Measurements from ENCODE around the gene GLOD4. TPM values are rescaled to one million over a fixed set of nuclear protein-coding genes. Genes with fewer than 3 reads are reported as not detected.
"Not testable (repeated sequence)": the region's sequence is repeated elsewhere in the genome, so short reads cannot be mapped to it uniquely, and the experiment has no call there.

The GLOD4 gene
- total RNA-seq, 1 donor = 40.2 TPM

GRCh38 chr17:796609-797008 lies 14.5 kb upstream of the GLOD4 start:
- DNase-seq (ENCODE audit: low read depth) = no peak
- no peak for TF ChIP-seq CTCF (IDR thresholded peaks at IDR 0.05; ENCODE audit: insufficient read depth, low read depth, low read length)
- no peak overlapping the region for H3K4me3 ChIP-seq (ENCODE audit: low read depth, low read length)

- TF ChIP-seq CTCF (IDR thresholded peaks at IDR 0.05; ENCODE audit: insufficient read depth, low read depth, low read length) = no peak
Observed at GRCh38 chr17:795721-796120, 13.6 kb upstream of the GLOD4 start.

GRCh38 chr17:795276-795675 lies 13.2 kb upstream of the GLOD4 start:
- DNase-seq (ENCODE audit: low read depth) = no peak
- no peak overlapping the region for H3K4me3 ChIP-seq (ENCODE audit: low read depth, low read length)
- no peak for TF ChIP-seq CTCF (IDR thresholded peaks at IDR 0.05; ENCODE audit: insufficient read depth, low read depth, low read length)

More at GRCh38 chr17:795721-796120, 13.6 kb upstream of the GLOD4 start:
- DNase-seq (ENCODE audit: low read depth) = no peak
- no peak overlapping the region for H3K4me3 ChIP-seq (ENCODE audit: low read depth, low read length)

- peak; percentile 78 for TF ChIP-seq CTCF (IDR thresholded peaks at IDR 0.05; ENCODE audit: insufficient read depth, low read depth, low read length)
- H3K4me3 ChIP-seq (ENCODE audit: low read depth, low read length) = no peak overlapping the region
- DNase-seq (ENCODE audit: low read depth) = peak; percentile 81
Observed at GRCh38 chr17:794876-795275, 12.8 kb upstream of the GLOD4 start.

GRCh38 chr17:792277-792676 lies 10.2 kb upstream of the GLOD4 start:
- TF ChIP-seq CTCF (IDR thresholded peaks at IDR 0.05; ENCODE audit: insufficient read depth, low read depth, low read length) = no peak
- no peak overlapping the region for H3K4me3 ChIP-seq (ENCODE audit: low read depth, low read length)
- no peak for DNase-seq (ENCODE audit: low read depth)

- no peak overlapping the region for H3K4me3 ChIP-seq (ENCODE audit: low read depth, low read length)
- TF ChIP-seq CTCF (IDR thresholded peaks at IDR 0.05; ENCODE audit: insufficient read depth, low read depth, low read length) = no peak
- no peak for DNase-seq (ENCODE audit: low read depth)
Observed at GRCh38 chr17:791829-792228, 9.7 kb upstream of the GLOD4 start.

GRCh38 chr17:790874-791247 lies 8.8 kb upstream of the GLOD4 start:
- DNase-seq (ENCODE audit: low read depth) = peak; percentile 48
- H3K4me3 ChIP-seq (ENCODE audit: low read depth, low read length) = not testable (repeated sequence)

- peak; percentile 84 for DNase-seq (ENCODE audit: low read depth)
- not testable (repeated sequence) for H3K4me3 ChIP-seq (ENCODE audit: low read depth, low read length)
Observed at GRCh38 chr17:789931-790873, 8.1 kb upstream of the GLOD4 start.
